H9 (cell line): ENCODE data around the gene UST. TPM values are rescaled to one million over a fixed set of nuclear protein-coding genes. Genes with fewer than 3 reads are reported as not detected.

Experiments used
- DNase-seq: peaks from one replicate; pipeline ENCODE4 v3.0.0-alpha.2; 2017
- H2AFZ ChIP-seq: one replicate; pipeline ENCODE4 v1.6.1; 2013; ENCODE audit warnings: mild to moderate bottlenecking, low read length, control low read depth, moderate library complexity
- H2AK5ac ChIP-seq: 2 replicates; pipeline ENCODE4 v1.6.1; 2013; ENCODE audit warnings: low read length, control low read depth, mixed read lengths; ENCODE audit not compliant: insufficient read length
- H2BK120ac ChIP-seq: one replicate; pipeline ENCODE4 v1.6.1; 2013; ENCODE audit warnings: low read depth, mild to moderate bottlenecking, low read length, control low read depth, inconsistent platforms; ENCODE audit not compliant: poor library complexity, severe bottlenecking
- H2BK12ac ChIP-seq: 2 replicates; pipeline ENCODE4 v1.6.1; 2013; ENCODE audit warnings: low read length, control low read depth, mixed read lengths, low read depth; ENCODE audit not compliant: insufficient read length
- H2BK15ac ChIP-seq: 2 replicates; pipeline ENCODE4 v1.6.1; 2013; ENCODE audit warnings: low read depth, low read length, control low read depth
- H2BK20ac ChIP-seq: one replicate; pipeline ENCODE4 v1.6.1; 2013; ENCODE audit warnings: low read depth, mild to moderate bottlenecking, low read length, control low read depth, inconsistent platforms; ENCODE audit not compliant: poor library complexity, severe bottlenecking
- H2BK5ac ChIP-seq: 2 replicates; pipeline ENCODE4 v1.6.1; 2013; ENCODE audit warnings: low read length, control low read depth, mixed read lengths; ENCODE audit not compliant: insufficient read length
- H3K14ac ChIP-seq: 2 replicates; pipeline ENCODE4 v1.6.1; 2013; ENCODE audit warnings: low read length, control low read depth; ENCODE audit not compliant: insufficient read depth
- H3K18ac ChIP-seq: 2 replicates; pipeline ENCODE4 v1.6.1; 2013; ENCODE audit warnings: low read depth, mild to moderate bottlenecking, mixed read lengths, low read length, control low read depth; ENCODE audit not compliant: insufficient read length
- H3K23ac ChIP-seq: 2 replicates; pipeline ENCODE4 v1.6.1; 2013; ENCODE audit warnings: low read length, control low read depth, mixed read lengths, low read depth; ENCODE audit not compliant: insufficient read length
- H3K23me2 ChIP-seq: 2 replicates; pipeline ENCODE4 v1.6.1; 2013; ENCODE audit warnings: low read depth, mild to moderate bottlenecking, mixed read lengths, low read length, control low read depth; ENCODE audit not compliant: insufficient read length, poor library complexity, severe bottlenecking
- H3K27ac ChIP-seq: 2 replicates; pipeline ENCODE4 v1.5.1; 2013; ENCODE audit warnings: low read length, control low read depth, mixed read lengths, low read depth; ENCODE audit not compliant: insufficient read length
- H3K27me3 ChIP-seq: 2 replicates; pipeline ENCODE4 v1.6.1; 2013; ENCODE audit warnings: low read length, control low read depth, inconsistent platforms; ENCODE audit not compliant: insufficient read depth
- H3K4ac ChIP-seq: 2 replicates; pipeline ENCODE4 v1.6.1; 2013; ENCODE audit warnings: low read depth, mild to moderate bottlenecking, control low read depth, inconsistent platforms, low read length, moderate library complexity
- H3K4me1 ChIP-seq: 2 replicates; pipeline ENCODE4 v1.6.1; 2013; ENCODE audit warnings: low read length, control low read depth, inconsistent platforms; ENCODE audit not compliant: insufficient read depth
- H3K4me2 ChIP-seq: 2 replicates; pipeline ENCODE4 v1.6.1; 2013; ENCODE audit warnings: low read length, control low read depth, mixed read lengths; ENCODE audit not compliant: insufficient read length, insufficient read depth
- H3K56ac ChIP-seq: 2 replicates; pipeline ENCODE4 v1.6.1; 2013; ENCODE audit warnings: low read depth, mild to moderate bottlenecking, mixed read lengths, low read length, control low read depth; ENCODE audit not compliant: insufficient read length
- H3K79me1 ChIP-seq: 2 replicates; pipeline ENCODE4 v1.6.1; 2013; ENCODE audit warnings: low read depth, mild to moderate bottlenecking, moderate library complexity, low read length, control low read depth, inconsistent platforms; ENCODE audit not compliant: insufficient read depth, poor library complexity, severe bottlenecking
- H3K79me2 ChIP-seq: 2 replicates; pipeline ENCODE4 v1.6.1; 2013; ENCODE audit warnings: low read length, control low read depth, inconsistent platforms; ENCODE audit not compliant: insufficient read depth
- H3K9ac ChIP-seq: 2 replicates; pipeline ENCODE4 v1.6.1; 2013; ENCODE audit warnings: low read length, control low read depth, mixed read lengths; ENCODE audit not compliant: insufficient read length; ENCODE audit errors: extremely low read depth
- H3K9me3 ChIP-seq: one replicate; pipeline ENCODE4 v1.6.1; 2013; ENCODE audit warnings: low read depth, low read length, inconsistent platforms; ENCODE audit not compliant: control insufficient read depth
- H3T11ph ChIP-seq: one replicate; pipeline ENCODE4 v1.6.1; 2013; ENCODE audit warnings: mild to moderate bottlenecking, low read length, control low read depth, inconsistent platforms
- H4K20me1 ChIP-seq: one replicate; pipeline ENCODE4 v1.6.1; 2013; ENCODE audit not compliant: control insufficient read depth, insufficient read length, insufficient read depth
- H4K5ac ChIP-seq: 2 replicates; pipeline ENCODE4 v1.6.1; 2013; ENCODE audit warnings: low read depth, mild to moderate bottlenecking, mixed read lengths, low read length, control low read depth; ENCODE audit not compliant: insufficient read length
- H4K8ac ChIP-seq: replicated peaks from 2 replicates; pipeline ENCODE4 v1.6.1; 2013; ENCODE audit warnings: low read length, control low read depth, mixed read lengths, low read depth; ENCODE audit not compliant: insufficient read length
- H4K91ac ChIP-seq: 2 replicates; pipeline ENCODE4 v1.6.1; 2013; ENCODE audit warnings: low read depth, mild to moderate bottlenecking, moderate library complexity, mixed read lengths, low read length, control low read depth; ENCODE audit not compliant: insufficient read length
- H3K27ac Mint-ChIP-seq, 3 experiments: 2 replicates in 2 of 3; 3 replicates in 1 of 3; pipeline ENCODE4 v1.8.0; 2020 to 2021; ENCODE audit warnings: mixed read lengths in 3 of 3, mild to moderate bottlenecking in 1 of 3, moderate library complexity in 1 of 3
- H3K27me3 Mint-ChIP-seq: 2 replicates; pipeline ENCODE4 v1.8.0; 2021; ENCODE audit warnings: low read depth, mild to moderate bottlenecking, moderate library complexity, mixed read lengths
- H3K36me3 Mint-ChIP-seq, 3 experiments: 2 replicates in 2 of 3; 3 replicates in 1 of 3; pipeline ENCODE4 v1.8.0; 2020 to 2021; ENCODE audit warnings: low read depth in 3 of 3, mixed read lengths in 3 of 3; ENCODE audit not compliant: insufficient read depth in 1 of 3
- H3K4me1 Mint-ChIP-seq, 2 experiments: 2 replicates each; pipeline ENCODE4 v1.8.0; 2020; ENCODE audit warnings: mixed read lengths in 2 of 2
- H3K4me3 Mint-ChIP-seq, 2 experiments: 2 replicates in 1 of 2; 3 replicates in 1 of 2; pipeline ENCODE4 v1.8.0; 2020 to 2021; ENCODE audit warnings: mild to moderate bottlenecking in 2 of 2, mixed read lengths in 2 of 2, moderate library complexity in 1 of 2
- H3K9me3 Mint-ChIP-seq, 2 experiments: 2 replicates in 1 of 2; 3 replicates in 1 of 2; pipeline ENCODE4 v1.8.0; 2020; ENCODE audit warnings: mild to moderate bottlenecking in 2 of 2, mixed read lengths in 2 of 2, moderate library complexity in 1 of 2
- WGBS: extraction: QIAGEN DNeasy Blood & Tissue Kit; methylation state at CpG from one replicate; pipeline ENCODE4 v1.1.7; 2013; ENCODE audit warnings: missing lambda C conversion rate, low lambda C conversion rate, mixed read lengths; ENCODE audit not compliant: insufficient read length; ENCODE audit errors: extremely low coverage; 5-methylcytosine and 5-hydroxymethylcytosine counted together
- total RNA-seq: library from RNA; stranded (reverse); gene quantifications from 2 replicates; pipeline ENCODE4 v1.2.1, GENCODE V29; 2021
- TF ChIP-seq, protein P1 (sequence below): fragments of 200-600 bp; sonication (generic); conservative IDR thresholded peaks from 3 replicates; pipeline ENCODE4 v1.8.0; 2021; ENCODE audit warnings: antibody characterized with exemption, mild to moderate bottlenecking

Gene UST
- total RNA-seq, 1 experiment from 2014 or later, result 14.4 TPM

- H3K4me3 Mint-ChIP-seq, result no peak overlapping the region
- Histone ChIP-seq H3K79me1 (no peaks in the 10 kb centered on the region), H3K4ac (no peak overlapping the region), H4K8ac (no peak overlapping the region), H3K9me3 (no peaks in the 10 kb centered on the region), H3K4me1 (no peaks in the 10 kb centered on the region), H4K91ac (no peak overlapping the region), H3K14ac (no peak overlapping the region), H4K20me1 (no peaks in the 10 kb centered on the region), H3K23ac (no peak overlapping the region), H2BK12ac (no peak overlapping the region), H3K4me2 (no peak overlapping the region), H3K9ac (no peak overlapping the region), H3K27me3 (no peaks in the 10 kb centered on the region), H3K79me2 (no peaks in the 10 kb centered on the region), H3K18ac (no peak overlapping the region), H4K5ac (no peak overlapping the region), H2AFZ (no peak overlapping the region), H3T11ph (no peak overlapping the region), H2BK15ac (no peak overlapping the region), H3K56ac (no peak overlapping the region), H2AK5ac (no peak overlapping the region), H2BK120ac (no peak overlapping the region), H2BK5ac (no peak overlapping the region), H3K27ac (no peak overlapping the region), H3K23me2 (no peaks in the 10 kb centered on the region), H2BK20ac (no peak overlapping the region)
- H3K36me3 Mint-ChIP-seq, result peaks cover 2 to 12% (median 8%) of the 10 kb centered on the region in 3 experiments; a peak in 6 of 7 replicates
- no peaks in the 10 kb centered on the region for H3K4me1 Mint-ChIP-seq
- WGBS, result no CpG with 5 or more reads among the region's 4 CpGs
- no peak for DNase-seq
- H3K9me3 Mint-ChIP-seq, result no peaks in the 10 kb centered on the region
- H3K27ac Mint-ChIP-seq, result no peak overlapping the region
- TF ChIP-seq, protein P1, sequence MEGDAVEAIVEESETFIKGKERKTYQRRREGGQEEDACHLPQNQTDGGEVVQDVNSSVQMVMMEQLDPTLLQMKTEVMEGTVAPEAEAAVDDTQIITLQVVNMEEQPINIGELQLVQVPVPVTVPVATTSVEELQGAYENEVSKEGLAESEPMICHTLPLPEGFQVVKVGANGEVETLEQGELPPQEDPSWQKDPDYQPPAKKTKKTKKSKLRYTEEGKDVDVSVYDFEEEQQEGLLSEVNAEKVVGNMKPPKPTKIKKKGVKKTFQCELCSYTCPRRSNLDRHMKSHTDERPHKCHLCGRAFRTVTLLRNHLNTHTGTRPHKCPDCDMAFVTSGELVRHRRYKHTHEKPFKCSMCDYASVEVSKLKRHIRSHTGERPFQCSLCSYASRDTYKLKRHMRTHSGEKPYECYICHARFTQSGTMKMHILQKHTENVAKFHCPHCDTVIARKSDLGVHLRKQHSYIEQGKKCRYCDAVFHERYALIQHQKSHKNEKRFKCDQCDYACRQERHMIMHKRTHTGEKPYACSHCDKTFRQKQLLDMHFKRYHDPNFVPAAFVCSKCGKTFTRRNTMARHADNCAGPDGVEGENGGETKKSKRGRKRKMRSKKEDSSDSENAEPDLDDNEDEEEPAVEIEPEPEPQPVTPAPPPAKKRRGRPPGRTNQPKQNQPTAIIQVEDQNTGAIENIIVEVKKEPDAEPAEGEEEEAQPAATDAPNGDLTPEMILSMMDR, result no peak
- no peaks in the 10 kb centered on the region for H3K27me3 Mint-ChIP-seq
Measured at GRCh38 chr6:149071997-149072396, 325.2 kb downstream of the UST start.
